Limb (tissue), 2 donors: ENCODE results near the gene PRKAR2A.

Experiments used
- DNase-seq, 2 donors: peaks; one replicate each; pipeline ENCODE4 v3.0.0-alpha.2; 2016; ENCODE audit errors: extremely low spot score in 2 of 2

Gene PRKAR2A

DNA sequence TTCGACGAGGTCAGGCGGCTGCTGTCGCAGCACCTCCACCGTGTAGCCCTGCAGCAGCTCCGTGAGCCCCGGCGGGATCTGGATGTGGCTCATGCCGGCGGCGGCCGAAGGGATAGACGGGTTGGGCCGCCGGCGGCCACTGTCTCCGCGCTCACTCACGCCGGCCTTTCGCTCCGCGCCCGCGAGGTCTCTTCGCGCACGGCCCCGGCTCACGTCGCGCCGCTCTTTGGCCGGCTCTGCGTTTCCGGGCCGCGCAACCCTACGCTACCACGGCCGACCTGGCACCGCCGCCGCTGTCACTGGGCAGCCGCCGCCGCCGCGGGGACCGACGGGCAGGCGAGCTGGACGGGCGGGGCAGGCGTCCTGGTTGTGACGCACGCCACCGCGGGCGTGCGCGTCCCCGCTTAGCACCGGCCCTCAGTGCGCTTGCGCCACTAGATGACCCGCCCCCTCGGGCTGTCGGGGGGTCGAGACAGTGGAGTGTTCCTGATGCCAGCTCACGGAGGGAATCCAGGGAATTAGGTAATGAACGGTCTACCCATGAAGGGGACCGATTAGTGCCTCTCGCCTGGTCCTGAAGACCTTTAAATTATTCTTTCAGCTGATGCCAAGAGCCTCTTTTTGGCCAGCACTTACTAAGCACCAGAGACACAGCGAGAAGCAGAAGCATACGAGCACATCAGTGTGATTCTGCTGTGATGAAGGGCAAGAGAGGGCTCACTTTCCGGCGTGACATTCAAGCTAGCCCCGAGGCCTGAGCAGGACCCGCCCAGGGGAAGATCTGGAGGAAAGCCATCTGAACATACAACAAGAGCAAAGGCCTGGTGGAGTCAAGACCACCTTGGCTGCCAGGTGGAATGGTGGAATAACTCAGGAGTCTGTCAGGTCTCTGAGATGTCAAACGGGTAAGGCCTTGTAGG, at the start of gene PRKAR2A:
TSS of gene PRKAR2A (minus strand) at position 371 of the 920 bp plus-strand sequence. CDS start at position 93, 278 bp downstream.
- DNase-seq: peak; percentile 90 to 93

- no peak for DNase-seq
Measured at GRCh38 chr3:48896936-48897335, 49.3 kb upstream of the PRKAR2A start.

- DNase-seq: no peak
Measured at GRCh38 chr3:48894516-48894915, 46.8 kb upstream of the PRKAR2A start.

- no peak for DNase-seq
Measured at GRCh38 chr3:48891606-48892005, 43.9 kb upstream of the PRKAR2A start.

DNA sequence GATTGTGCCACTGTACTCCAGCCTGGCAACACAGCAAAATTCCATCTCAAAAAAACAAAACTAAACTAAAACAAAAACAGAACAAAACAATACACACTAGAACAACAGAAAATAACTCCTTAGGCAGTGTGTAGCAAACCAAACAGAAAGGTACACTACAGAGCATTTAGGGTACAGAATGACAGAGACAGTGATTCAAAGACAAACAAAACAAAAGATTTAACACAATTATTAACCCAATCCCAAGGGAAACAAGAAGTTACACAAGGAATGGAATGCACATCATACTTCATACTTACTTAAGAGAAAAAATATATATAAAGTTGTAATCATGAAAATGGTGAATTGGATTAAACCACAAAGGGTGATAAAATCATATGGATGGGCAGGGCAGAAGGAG, 38.1 kb upstream of the PRKAR2A start:
- DNase-seq: no peak

DNA sequence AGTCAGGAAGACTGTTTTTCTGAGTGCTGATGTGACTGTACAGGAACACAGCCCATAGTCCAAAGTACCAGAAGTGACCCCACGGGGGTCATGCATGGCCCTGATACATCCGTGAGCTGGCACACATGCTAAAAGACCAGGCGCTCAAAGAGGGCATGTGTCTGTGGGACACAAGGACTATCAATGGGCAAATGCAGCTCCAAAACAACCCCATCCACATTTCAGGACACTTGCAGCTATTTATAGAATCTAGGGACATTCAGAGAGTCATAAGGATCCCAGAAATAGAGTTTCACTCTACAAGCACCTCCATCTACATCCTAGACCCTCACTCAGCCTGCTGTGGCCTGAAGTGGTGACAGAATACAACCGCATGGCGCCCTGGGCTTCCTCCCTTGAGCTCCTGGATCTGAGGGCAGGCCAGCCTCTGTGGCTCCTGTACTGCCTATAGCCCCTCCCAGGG, 34.0 kb upstream of the PRKAR2A start:
- no peak for DNase-seq

GRCh38 chr3:48881006-48881405, 33.3 kb upstream of the PRKAR2A start:
- no peak for DNase-seq

DNA sequence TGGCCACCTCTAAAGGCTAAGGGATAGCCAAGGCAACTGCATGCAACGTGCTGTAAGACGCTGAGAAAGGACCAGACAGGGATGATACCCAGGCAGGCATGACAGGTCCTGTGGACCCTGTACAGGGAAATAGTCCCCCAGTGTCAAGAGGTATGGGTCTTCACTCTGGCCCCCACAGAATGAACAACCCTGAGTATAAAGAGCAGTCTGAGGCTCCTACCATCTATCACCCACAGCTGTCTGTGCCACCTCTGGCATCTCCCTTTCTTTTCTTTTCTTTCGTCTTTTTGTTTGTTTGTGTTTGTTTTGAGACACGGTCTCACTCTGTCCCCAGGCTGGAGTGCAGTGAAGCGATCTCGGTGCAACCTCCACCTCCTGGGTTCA, 32.3 kb upstream of the PRKAR2A start:
- DNase-seq: no peak

DNA sequence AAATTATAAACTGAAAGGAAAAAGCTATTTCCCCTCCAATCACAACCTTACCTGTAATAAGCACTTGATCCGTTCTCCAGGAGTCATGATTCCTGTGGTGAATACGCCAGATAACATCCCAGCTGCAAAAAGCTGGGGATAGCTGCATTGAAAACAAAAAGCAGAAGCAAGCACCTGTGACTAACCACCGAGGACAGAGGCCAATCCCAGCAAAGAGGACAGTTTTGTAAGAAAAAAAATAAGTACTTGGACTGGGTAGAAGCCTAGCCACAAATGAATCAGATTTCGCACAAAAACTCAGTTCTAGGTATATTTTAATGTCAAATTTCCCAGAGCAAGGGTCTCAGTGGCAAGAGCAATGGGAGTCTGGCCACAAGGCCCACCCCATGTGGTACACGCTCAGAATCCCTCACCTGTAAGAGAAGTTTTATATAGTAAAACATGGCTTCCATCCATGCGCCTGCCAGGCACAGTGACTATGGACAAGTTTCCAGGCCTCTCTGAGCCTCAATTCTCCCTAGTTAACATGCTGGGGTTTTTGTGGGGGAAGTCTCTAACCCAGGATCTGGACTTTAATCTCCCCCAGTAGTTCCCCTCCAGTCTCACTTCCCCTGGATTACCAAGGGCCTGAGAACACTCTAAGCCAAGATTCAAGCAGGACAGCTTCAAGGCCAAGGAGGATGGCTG, 31.8 kb upstream of the PRKAR2A start:
- no peak for DNase-seq

GRCh38 chr3:48877671-48878070, 30.0 kb upstream of the PRKAR2A start:
- no peak for DNase-seq

- DNase-seq: no peak
Measured at GRCh38 chr3:48863122-48863521, 15.4 kb upstream of the PRKAR2A start.

- no peak for DNase-seq
Measured at GRCh38 chr3:48859206-48859605, 11.5 kb upstream of the PRKAR2A start.

- no peak for DNase-seq
Measured at GRCh38 chr3:48858709-48859108, 11.0 kb upstream of the PRKAR2A start.

- no peak for DNase-seq
Measured at GRCh38 chr3:48857641-48858040, 10.0 kb upstream of the PRKAR2A start.

- DNase-seq: no peak
Measured at GRCh38 chr3:48856469-48856868, 8.8 kb upstream of the PRKAR2A start.

- no peak for DNase-seq
Measured at GRCh38 chr3:48855681-48856447, 8.2 kb upstream of the PRKAR2A start.

DNA sequence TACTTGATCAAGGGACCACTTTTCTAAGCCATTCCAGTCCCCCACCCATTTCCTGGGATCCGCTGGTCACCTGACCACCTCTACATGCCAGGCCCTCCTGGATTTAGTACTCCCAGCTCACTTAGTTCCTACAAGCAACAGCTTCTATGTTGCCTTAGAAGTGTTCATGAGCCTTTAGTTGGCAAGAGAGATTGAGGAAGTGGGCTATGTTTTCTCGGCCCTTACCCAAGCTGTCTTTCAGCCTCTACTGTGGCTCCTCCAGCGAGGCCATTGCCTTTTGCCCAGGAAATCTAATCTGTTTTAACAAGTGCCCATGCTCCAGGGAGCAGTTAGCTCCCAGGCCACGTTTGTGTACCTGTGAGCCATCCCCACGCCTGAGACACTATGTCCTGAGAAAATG, 4.5 kb upstream of the PRKAR2A start:
- DNase-seq: no peak

DNA sequence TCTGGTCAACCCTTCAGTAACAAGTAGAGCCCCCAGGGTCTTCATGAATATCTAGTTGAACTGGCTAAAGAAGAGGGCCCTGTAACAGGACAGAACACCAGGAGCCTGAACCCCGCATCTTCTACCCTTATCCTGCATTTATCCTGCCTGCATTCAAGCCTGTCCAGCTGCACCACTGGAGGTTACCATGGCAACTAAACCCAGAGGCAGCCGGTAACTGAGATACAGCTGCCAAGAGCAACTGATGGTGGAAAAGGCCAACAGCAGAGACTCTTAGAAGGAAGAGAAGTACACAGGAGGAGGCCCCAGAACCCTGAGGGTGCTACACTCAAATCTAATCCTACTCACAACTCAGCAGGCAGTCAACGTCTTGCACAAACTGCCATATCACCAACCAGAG, 3.7 kb upstream of the PRKAR2A start:
- peak; percentile 61 to 67 for DNase-seq

GRCh38 chr3:48848816-48849515, 1.3 kb upstream of the PRKAR2A start:
- DNase-seq: no peak

DNA sequence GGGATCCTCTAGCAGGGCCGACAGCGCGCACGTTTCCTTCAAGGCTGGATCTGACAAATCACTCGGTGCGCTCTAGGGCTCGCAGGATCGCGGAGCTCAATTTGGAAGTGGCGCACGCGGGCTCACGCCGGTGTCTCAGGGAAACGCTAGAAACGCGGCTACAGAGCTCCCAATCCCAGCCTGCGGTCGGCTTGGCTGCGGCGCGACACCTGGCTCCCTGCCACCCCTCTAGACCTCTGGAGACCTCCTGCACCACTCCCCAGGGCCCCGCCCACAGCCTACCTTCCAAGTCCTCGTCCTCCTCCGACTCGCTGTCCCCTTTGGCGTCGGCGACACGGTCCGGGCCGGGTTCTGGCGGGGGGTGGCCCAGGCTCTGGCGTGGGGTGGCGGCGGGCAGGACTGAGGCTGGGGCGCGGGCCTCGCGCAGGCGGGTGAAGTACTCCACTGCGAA, 596 bp downstream of the PRKAR2A start:
- DNase-seq: peak; percentile 44 to 81

DNA sequence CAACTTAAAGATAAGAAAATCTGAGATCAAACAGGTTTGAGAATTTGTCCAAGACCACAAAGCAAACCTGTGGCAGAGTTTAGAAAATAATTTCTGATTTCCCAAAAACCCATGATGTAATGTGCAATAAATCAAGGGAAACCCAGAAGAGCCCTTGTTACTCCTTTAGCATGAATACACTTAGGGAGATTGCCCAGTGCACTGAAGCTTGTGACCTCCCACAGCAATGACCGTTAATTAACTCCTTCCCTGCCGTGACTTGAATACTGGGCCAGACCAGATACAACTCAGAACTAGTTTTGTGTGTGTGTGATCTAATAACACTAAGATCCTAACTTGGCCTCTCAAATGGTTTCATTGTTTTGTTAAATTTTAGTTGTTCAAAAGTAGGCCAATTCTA, 2.5 kb downstream of the PRKAR2A start:
- no peak for DNase-seq
